Activated naive CD4-positive, alpha-beta T cell treated with anti-CD3 and anti-CD28 coated beads, Interleukin-2, amount 10 ng/mL, durations not matched to agents 7 days and 5 days (primary cell): ENCODE measurements around the gene BAK1.
A peak's percentile ranks its signal among the peaks of the same experiment; 100 is the strongest.
"Not testable (repeated sequence)": the region's sequence is repeated elsewhere in the genome, so short reads cannot be mapped to it uniquely, and the experiment has no call there.

ENCODE experiments used
- CTCF ChIA-PET: fragments of 350-600 bp; sonication (Branson Sonifier 250); formaldehyde crosslinking; loops from one replicate; lab custom pipeline; 2021; ENCODE audit warnings: antibody characterized with exemption; lab: Charles Lee
- DNase-seq: peaks from one replicate; pipeline ENCODE4 v3.0.0-alpha.2; 2020
- H3K27ac Mint-ChIP-seq: one replicate; pipeline ENCODE4 v1.8.0; 2021; ENCODE audit warnings: mild to moderate bottlenecking, moderate library complexity, mixed read lengths
- H3K27me3 Mint-ChIP-seq: one replicate; pipeline ENCODE4 v1.8.0; 2021; ENCODE audit warnings: mild to moderate bottlenecking, mixed read lengths
- H3K36me3 Mint-ChIP-seq: one replicate; pipeline ENCODE4 v1.8.0; 2021; ENCODE audit warnings: mixed read lengths
- H3K4me1 Mint-ChIP-seq: one replicate; pipeline ENCODE4 v1.8.0; 2021; ENCODE audit warnings: mixed read lengths
- H3K4me3 Mint-ChIP-seq: one replicate; pipeline ENCODE4 v1.8.0; 2021; ENCODE audit warnings: mild to moderate bottlenecking, moderate library complexity, mixed read lengths
- H3K9me3 Mint-ChIP-seq: one replicate; pipeline ENCODE4 v1.8.0; 2021; ENCODE audit warnings: mixed read lengths

The BAK1 gene

DNA sequence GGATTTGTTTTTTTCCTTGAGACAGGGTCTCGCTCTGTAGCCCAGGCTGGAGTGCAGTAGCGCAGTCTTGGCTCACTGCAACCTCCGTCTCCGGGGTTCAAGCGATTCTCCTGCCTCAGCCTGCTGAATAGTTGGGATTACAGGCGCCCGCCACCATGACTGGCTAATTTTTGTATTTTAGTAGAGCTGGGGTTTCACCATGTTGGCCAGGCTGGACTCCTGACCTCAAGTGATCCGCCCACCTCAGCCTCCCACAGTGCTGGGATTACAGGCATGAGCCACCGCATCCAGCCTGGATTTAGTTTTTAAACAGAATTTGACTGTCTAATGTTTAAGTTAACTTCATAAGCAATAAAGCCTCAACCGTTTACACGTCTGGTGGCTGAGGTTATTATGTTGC is 34.8 kb downstream of the BAK1 start:
- H3K27ac Mint-ChIP-seq, DNase-seq, H3K27me3 Mint-ChIP-seq, H3K36me3 Mint-ChIP-seq, H3K9me3 Mint-ChIP-seq, CTCF ChIA-PET, H3K4me3 Mint-ChIP-seq: not testable (repeated sequence)
- H3K4me1 Mint-ChIP-seq: peaks cover 24% of the 10 kb centered on the region

DNA sequence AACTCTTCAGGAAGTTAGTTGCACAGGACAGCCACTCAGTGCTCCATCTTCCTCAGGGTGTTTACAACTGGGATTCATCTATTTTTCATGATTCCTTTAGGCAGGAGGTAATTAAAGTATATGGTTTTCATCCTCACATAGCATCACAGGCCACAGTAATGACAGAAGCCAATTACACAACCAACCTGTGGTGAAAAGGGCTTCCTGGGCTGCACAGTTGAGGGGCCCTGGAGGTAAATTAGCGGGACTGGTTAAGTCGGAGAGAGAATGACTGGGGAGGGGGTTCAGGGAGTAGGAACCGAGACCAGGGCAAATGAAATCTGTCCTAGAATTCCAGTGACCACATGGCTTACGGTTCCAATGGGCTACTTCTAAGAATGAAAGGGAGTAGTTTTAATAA is 37.0 kb downstream of the BAK1 start:
- Mint-ChIP-seq H3K36me3 (no peaks in the 10 kb centered on the region), H3K27me3 (no peaks in the 10 kb centered on the region), H3K27ac (no peak overlapping the region), H3K4me3 (no peak overlapping the region), H3K4me1 (peaks cover 12% of the 10 kb centered on the region), H3K9me3 (no peaks in the 10 kb centered on the region)
- CTCF ChIA-PET: no interaction called here
- DNase-seq: no peak

DNA sequence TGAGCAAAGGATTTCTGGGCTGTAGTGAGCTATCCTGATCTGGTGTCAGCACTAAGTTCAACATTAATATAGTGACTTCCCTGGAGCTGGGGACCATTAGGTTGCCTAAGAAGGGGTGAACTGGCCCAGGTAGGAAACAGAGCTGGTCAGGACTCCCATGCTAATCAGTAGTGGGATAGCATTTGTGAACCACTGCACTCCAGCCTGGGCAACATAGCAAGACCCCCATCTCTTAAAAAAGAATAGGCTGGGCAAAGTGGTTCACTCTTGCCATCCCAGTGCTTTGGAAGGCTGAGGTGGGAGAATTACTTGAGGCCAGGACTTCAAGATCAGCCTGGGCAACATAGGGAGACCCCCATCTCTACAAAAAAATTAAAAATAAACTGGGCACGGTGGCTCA is 39.3 kb downstream of the BAK1 start:
- peaks cover under 1% of the 10 kb centered on the region for H3K27me3 Mint-ChIP-seq
- H3K9me3 Mint-ChIP-seq: no peaks in the 10 kb centered on the region
- no peaks in the 10 kb centered on the region for H3K36me3 Mint-ChIP-seq
- CTCF ChIA-PET: no interaction called here
- no peak overlapping the region for H3K4me3 Mint-ChIP-seq
- H3K27ac Mint-ChIP-seq: no peak overlapping the region
- no peak for DNase-seq
- H3K4me1 Mint-ChIP-seq: peaks cover 2% of the 10 kb centered on the region

DNA sequence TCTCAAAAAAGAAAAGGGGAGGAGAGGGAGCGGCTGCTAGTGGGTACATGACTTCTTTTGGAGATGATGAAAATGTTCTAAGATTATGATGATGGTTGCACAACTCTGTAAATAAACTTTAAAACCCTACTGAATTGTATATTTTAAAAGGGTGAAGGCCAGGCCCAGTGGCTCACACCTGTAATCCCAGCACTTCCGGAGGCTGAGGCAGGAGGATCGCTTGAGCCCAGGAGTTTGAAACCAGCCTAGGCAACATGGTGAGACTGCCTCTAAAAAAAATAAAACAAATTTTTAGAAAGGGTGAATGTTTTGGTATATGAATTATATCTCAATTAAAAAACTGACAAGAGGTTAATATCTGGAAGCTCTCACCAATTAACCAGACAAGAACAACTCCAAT is 45.4 kb downstream of the BAK1 start:
- H3K9me3 Mint-ChIP-seq: peaks cover 3% of the 10 kb centered on the region
- H3K27me3 Mint-ChIP-seq: peaks cover 26% of the 10 kb centered on the region
- CTCF ChIA-PET: interaction anchor here (0.8 to 1.4 kb wide), 2 partner anchors 13 to 44 kb away, joined by 3 read pairs; no protein-coding TSS in a partner anchor
- peaks cover 26% of the 10 kb centered on the region for H3K4me1 Mint-ChIP-seq
- H3K27ac Mint-ChIP-seq: no peak overlapping the region
- peaks cover 7% of the 10 kb centered on the region for H3K36me3 Mint-ChIP-seq
- DNase-seq: no peak
- H3K4me3 Mint-ChIP-seq: no peak overlapping the region

DNA sequence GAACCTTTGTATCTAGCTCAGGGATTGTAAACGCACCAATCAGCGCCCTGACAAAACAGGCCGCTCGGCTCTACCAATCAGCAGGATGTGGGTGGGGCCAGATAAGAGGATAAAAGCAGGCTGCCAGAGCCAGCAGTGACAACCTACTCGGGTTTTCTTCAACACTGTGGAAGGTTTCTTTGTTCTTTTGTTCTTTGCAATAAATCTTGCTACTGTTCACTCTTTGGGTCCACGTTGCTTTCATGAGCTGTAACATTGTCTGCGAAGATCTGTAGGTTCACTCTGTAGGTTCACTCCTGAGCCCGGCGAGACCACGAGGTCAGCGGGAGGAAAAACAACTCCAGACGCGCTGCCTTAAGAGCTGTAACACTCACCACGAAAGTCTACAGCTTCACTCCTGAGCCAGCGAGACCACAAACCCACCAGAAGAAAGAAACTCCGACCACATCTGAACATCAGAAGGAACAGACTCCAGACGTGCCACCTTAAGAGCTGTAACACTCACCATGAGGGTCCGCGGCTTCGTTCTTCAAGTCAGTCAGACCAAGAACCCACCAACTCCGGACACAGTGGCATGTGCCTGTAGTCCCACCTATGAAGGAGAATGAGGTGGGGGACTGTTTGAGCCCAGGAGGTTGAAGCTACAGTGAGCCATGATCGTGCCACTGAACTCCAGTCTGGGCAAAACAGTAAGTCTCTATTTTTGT is 46.8 kb downstream of the BAK1 start:
- DNase-seq: peak; percentile 82
- Mint-ChIP-seq H3K27me3 (peaks cover 36% of the 10 kb centered on the region), H3K4me3 (peak overlapping the region; percentile 64), H3K4me1 (peaks cover 26% of the 10 kb centered on the region), H3K27ac (peak overlapping the region; percentile 92)
- CTCF ChIA-PET: interaction anchor here (0.6 to 1.4 kb wide), 3 partner anchors 15 to 601 kb away, joined by 3 read pairs; no protein-coding TSS in a partner anchor
- H3K36me3 Mint-ChIP-seq, H3K9me3 Mint-ChIP-seq: not testable (repeated sequence)

DNA sequence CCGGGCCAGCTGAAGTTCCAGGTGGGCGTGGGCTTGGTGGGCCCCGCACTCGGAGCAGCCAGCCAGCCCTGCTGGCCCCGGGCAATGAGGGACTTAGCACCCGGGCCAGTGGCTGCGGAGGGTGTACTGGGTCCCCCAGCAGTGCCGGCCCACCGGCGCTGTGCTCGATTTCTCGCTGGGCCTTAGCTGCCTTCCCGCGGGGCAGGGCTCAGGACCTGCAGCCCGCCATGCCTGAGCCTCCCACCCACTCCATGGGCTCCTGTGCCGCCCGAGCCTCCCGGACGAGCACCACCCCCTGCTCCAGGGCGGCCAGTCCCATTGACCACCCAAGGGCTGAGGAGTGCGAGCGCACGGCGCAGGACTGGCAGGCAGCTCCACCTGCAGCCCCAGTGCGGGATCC is 47.6 kb downstream of the BAK1 start:
- not testable (repeated sequence) for H3K36me3 Mint-ChIP-seq, H3K4me3 Mint-ChIP-seq, DNase-seq, H3K27ac Mint-ChIP-seq, H3K9me3 Mint-ChIP-seq
- H3K27me3 Mint-ChIP-seq: peaks cover 43% of the 10 kb centered on the region
- H3K4me1 Mint-ChIP-seq: peaks cover 26% of the 10 kb centered on the region
- CTCF ChIA-PET: interaction anchor here (1.3 kb wide), 1 partner anchor 53 kb away, joined by 3 read pairs; no protein-coding TSS in a partner anchor

DNA sequence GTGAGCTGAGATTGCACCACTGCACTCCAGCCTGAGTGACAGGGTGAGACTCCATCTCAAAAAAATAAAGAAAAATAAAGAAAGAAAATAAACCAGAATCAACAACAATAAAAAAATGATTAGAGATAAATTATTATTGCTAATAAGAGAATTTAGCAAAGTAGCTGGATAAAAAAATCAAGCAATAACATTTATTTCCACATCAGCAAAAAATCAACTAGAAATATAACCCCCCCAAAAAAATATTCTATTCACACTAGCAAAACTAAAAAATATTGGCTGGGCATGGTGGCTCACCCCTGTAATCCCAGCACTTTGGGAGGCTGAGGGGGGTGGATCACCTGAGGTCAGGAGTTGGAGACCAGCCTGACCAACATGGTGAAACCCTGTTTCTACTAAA is 49.5 kb downstream of the BAK1 start:
- CTCF ChIA-PET, H3K4me3 Mint-ChIP-seq: not testable (repeated sequence)

More for the DNA sequence above, 49.5 kb downstream of the BAK1 start:
- H3K9me3 Mint-ChIP-seq, H3K36me3 Mint-ChIP-seq, DNase-seq: not testable (repeated sequence)
- Mint-ChIP-seq H3K27me3 (peaks cover 47% of the 10 kb centered on the region), H3K27ac (peak overlapping the region; percentile 25), H3K4me1 (peaks cover 23% of the 10 kb centered on the region)
